SK-N-MC (cell line): ENCODE measurements around the gene CTH.

Source experiments
- EZH2 ChIP-seq: fragments of 200-600 bp; sonication (generic); IDR thresholded peaks from one replicate; pipeline ENCODE4 v1.6.1; 2017; ENCODE audit warnings: antibody characterized with exemption
- POLR2AphosphoS5 ChIP-seq: IDR thresholded peaks from 2 replicates; pipeline ENCODE4 v1.6.1; 2012; ENCODE audit warnings: mild to moderate bottlenecking, low read depth, low read length, borderline replicate concordance

GRCh38 chr1:70429219-70429618, 18.2 kb downstream of the CTH start:
- TF ChIP-seq POLR2AphosphoS5 (no peak), EZH2 (no peak)
